ENCODE data around the gene F7. TPM values are rescaled to one million over a fixed set of nuclear protein-coding genes. Genes with fewer than 3 reads are reported as not detected.

F7 gene
- total RNA-seq, 1 donor from 2014 or later: not detected

DNA sequence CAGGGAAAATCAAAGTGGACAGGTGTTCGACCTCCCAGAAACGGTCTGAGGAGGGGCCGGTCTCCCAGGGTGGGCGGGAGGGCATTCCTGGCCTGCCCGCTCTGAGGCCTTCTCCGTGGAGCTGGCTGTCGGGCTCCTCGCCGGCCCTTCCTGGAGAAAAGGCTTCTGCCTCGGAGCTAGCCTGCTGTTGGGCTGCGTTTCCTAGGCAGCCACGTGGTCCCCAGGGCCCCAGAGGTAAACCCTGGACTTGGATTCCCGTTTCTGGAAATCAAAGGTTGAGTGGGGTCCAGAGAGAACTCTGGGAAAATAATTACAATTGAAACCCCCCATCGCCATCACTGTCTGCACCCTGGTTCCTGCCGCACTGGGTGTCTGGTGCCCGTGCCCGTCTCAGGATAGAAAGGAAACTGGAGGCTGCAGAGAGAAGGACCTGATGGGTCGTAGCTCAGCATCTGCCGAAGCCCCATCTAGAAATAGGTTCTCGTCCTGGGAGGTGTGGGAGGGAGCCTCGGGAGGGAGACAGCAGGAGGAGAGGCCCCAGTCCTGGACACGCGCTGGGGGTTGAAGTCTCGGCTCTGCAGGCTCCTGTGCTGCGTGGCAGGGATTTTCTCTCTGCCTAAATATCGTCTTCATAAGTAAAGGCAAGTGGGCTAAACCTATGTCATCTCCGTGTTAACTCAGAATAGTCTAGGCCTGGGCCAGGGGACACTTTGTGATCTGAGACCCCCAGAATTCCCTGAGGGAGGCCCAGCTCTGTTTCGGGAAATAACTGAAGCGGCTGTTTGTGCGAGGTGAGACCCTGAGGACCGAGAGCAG, 45.2 kb downstream of the F7 start:
- DNase-seq (no peak), ATAC-seq (no peak)
- Histone ChIP-seq H3K9me3 (no peaks in the 10 kb centered on the region), H3K4me1 (peaks cover 20% of the 10 kb centered on the region), H3K36me3 (no peaks in the 10 kb centered on the region), H3K4me3 (no peak overlapping the region), H3K27me3 (ENCODE audit: low read depth) (no peaks in the 10 kb centered on the region), H3K27ac (no peak overlapping the region)
- intact Hi-C loops (cut with DNase I): no loop called here
- TF ChIP-seq, protein P1, sequence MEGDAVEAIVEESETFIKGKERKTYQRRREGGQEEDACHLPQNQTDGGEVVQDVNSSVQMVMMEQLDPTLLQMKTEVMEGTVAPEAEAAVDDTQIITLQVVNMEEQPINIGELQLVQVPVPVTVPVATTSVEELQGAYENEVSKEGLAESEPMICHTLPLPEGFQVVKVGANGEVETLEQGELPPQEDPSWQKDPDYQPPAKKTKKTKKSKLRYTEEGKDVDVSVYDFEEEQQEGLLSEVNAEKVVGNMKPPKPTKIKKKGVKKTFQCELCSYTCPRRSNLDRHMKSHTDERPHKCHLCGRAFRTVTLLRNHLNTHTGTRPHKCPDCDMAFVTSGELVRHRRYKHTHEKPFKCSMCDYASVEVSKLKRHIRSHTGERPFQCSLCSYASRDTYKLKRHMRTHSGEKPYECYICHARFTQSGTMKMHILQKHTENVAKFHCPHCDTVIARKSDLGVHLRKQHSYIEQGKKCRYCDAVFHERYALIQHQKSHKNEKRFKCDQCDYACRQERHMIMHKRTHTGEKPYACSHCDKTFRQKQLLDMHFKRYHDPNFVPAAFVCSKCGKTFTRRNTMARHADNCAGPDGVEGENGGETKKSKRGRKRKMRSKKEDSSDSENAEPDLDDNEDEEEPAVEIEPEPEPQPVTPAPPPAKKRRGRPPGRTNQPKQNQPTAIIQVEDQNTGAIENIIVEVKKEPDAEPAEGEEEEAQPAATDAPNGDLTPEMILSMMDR (IDR thresholded peaks at IDR 0.05): no peak

DNA sequence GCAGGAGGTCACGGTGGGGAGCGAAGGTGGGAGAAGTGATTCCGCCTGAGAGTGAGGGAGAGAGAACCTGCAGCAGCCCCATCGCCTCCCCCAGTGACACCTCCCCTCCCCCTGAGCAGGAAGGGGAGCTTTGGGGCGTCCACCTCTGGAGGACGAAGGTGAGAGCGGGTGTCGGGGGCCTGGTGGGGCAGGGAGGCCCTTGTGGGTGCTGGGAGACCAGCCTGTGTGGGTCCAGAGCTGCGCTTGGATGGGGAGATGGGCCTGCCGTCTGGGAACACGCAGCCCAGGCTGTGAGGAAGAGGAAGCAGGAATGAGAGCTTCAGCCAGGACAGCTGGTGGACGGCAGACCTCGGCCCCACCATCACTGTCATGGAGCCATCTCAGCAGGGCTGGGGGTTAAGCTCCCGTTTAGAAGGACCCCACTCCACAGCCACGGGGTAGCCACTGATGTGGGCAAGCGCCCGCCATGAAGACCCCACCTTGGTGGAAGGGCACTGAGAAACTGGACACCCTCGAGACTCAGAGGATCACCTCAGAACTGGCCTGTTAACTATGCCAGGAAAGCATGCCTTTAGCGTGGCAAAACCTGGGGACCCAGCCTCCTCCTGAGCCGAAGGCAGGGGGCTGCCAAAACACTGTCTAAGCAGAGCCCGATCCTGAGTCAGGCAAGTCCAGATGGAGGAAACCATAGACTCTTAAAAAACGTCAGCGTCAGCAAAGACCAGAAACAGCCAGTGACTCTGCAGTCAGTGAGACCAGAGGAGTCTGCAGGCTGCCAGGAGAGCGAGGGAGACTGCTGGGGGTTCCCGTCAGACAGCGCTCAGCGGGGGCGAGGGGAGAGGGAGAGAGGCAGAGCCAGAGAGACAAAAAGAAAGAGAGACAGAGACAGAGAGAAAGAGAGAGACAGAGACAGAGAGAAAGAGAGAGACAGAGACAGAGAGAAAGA, 46.4 kb downstream of the F7 start:
- H3K9me3 ChIP-seq: no peaks in the 10 kb centered on the region
- TF ChIP-seq, protein P1 (IDR thresholded peaks at IDR 0.05): no peak
- ATAC-seq (no peak), DNase-seq (no peak)
- H3K4me1 ChIP-seq: peaks cover 20% of the 10 kb centered on the region
- H3K27me3 ChIP-seq (ENCODE audit: low read depth): no peaks in the 10 kb centered on the region
- intact Hi-C loops (cut with DNase I): no loop called here
- H3K4me3 ChIP-seq: peak overlapping the region; percentile 58
- H3K27ac ChIP-seq: no peak overlapping the region
- no peaks in the 10 kb centered on the region for H3K36me3 ChIP-seq

GRCh38 chr13:113152691-113152983, 47.0 kb downstream of the F7 start:
- Histone ChIP-seq H3K36me3 (no peaks in the 10 kb centered on the region), H3K4me3 (peak overlapping the region; percentile 58), H3K27ac (no peak overlapping the region), H3K9me3 (no peaks in the 10 kb centered on the region), H3K27me3 (ENCODE audit: low read depth) (no peaks in the 10 kb centered on the region), H3K4me1 (peaks cover 20% of the 10 kb centered on the region)
- TF ChIP-seq, protein P1 (IDR thresholded peaks at IDR 0.05): no peak
- ATAC-seq: no peak
- no peak for DNase-seq
- intact Hi-C loops (cut with DNase I): no loop called here

- peak; percentile 54 to 65 for ATAC-seq
Observed at GRCh38 chr13:113152984-113153809, 47.6 kb downstream of the F7 start.

More at GRCh38 chr13:113152984-113153809, 47.6 kb downstream of the F7 start:
- Histone ChIP-seq H3K27ac (peak overlapping the region; percentile 74), H3K36me3 (no peaks in the 10 kb centered on the region), H3K4me1 (peaks cover 20% of the 10 kb centered on the region), H3K9me3 (no peaks in the 10 kb centered on the region), H3K4me3 (peak overlapping the region; percentile 58), H3K27me3 (ENCODE audit: low read depth) (no peaks in the 10 kb centered on the region)
- peak; percentile 66 for DNase-seq
- TF ChIP-seq, protein P1 (IDR thresholded peaks at IDR 0.05): no peak
- intact Hi-C loops (cut with DNase I): no loop called here

Measured in lower lobe of right lung (tissue), 2 donors.